Right lobe of liver (tissue), 4 donors: ENCODE results near the gene ANP32A.

Experiments used
- CTCF ChIP-seq, 4 donors: fragments of 200-600 bp in 3 of 4; fragments of 450-650 bp in 1 of 4; IDR thresholded peaks; one replicate each; pipeline versions ENCODE4 v1.5.1 to v1.8.0; 2016 to 2022; ENCODE audit warnings: antibody characterized with exemption in 4 of 4, mild to moderate bottlenecking in 2 of 4
- POLR2A ChIP-seq: fragments of 450-650 bp; IDR thresholded peaks from one replicate; pipeline ENCODE4 v1.6.1; 2017; ENCODE audit warnings: antibody characterized with exemption, mild to moderate bottlenecking
- donor health status: DM: no; HTN: no; CAD: no.
- donor health status: DM: no; HTN: no; CAD: no.
- donor health status: DM: no; HTN: yes; CAD: no.

DNA sequence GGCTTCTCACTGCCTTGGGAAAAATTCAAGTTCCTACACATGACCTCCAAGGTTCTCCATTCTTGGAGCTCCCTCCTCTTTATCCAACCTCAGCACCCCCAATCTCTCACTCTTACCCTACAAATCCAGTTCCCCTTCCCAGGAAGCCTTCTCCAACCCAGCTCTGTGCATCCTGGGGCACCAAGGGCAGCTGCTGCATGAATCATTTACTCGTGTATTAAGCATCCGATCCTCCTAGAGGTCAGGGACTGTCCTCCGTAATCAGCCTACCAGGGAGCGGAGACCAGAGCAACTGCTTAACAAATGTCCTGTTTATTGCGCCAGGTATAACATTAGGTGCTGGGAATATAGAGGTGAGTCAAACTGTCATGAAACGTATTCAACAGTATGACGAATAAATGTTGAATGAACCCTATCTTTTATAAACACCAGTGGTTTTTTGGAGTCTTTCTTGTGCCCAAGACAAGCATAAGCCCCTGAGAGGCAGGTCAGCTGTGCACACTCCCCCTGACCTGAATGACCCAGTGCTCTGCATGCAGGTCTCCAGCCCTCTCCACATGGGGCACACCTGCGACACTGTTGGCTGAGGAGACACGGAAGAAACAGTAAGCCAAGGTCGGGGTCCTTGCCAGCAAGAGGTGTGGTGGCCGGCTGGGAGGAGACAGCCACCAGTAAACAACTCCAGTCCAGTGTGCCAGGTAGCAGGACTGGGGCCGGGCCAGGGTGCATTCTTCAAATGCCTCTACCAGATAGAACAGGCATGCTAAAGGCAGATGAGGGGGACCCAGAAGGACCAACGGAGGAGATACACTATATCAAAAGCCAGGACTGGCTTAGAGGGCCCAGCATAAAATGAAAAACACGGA is 27.6 kb downstream of the ANP32A start:
- TF ChIP-seq CTCF (IDR thresholded peaks at IDR 0.05) (no peak), POLR2A (no peak)
